ENCODE measurements around the gene TCERG1L.

DNA sequence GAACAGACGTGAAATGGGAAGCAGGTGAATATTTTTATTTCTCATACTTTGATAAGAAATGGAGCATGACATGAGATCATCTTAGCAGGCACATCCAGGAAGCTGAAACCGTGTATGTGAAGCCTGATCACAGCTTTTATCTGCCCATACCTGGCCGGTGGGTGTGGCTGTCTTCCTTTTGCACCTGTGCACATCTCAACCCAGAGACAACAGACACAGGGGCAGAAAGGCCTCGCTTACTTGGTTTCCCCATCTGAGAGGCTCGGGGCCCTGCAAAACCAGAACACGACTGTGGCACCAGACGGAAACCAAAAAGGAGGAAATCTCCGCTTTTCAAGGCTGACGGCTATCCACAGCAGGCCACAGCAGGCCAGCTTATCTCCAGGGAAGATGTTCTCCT, 116.4 kb downstream of the TCERG1L start:
- TF ChIP-seq, protein P1, sequence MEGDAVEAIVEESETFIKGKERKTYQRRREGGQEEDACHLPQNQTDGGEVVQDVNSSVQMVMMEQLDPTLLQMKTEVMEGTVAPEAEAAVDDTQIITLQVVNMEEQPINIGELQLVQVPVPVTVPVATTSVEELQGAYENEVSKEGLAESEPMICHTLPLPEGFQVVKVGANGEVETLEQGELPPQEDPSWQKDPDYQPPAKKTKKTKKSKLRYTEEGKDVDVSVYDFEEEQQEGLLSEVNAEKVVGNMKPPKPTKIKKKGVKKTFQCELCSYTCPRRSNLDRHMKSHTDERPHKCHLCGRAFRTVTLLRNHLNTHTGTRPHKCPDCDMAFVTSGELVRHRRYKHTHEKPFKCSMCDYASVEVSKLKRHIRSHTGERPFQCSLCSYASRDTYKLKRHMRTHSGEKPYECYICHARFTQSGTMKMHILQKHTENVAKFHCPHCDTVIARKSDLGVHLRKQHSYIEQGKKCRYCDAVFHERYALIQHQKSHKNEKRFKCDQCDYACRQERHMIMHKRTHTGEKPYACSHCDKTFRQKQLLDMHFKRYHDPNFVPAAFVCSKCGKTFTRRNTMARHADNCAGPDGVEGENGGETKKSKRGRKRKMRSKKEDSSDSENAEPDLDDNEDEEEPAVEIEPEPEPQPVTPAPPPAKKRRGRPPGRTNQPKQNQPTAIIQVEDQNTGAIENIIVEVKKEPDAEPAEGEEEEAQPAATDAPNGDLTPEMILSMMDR (IDR thresholded peaks at IDR 0.05): no peak
- TF ChIP-seq POLR2AphosphoS5 (IDR thresholded peaks at IDR 0.05; ENCODE audit: insufficient read depth in 1 of 2, low read depth in 1 of 2) (no peak), POLR2A (IDR thresholded peaks at IDR 0.05) (no peak)
